SK-N-SH treated with all-trans-retinoic acid at 6 μM for 48 hours (cell line): ENCODE results near the gene PLCD3.

ENCODE experiments used
- ATAC-seq: fragments of 200-7000 bp; cut with Tn5 transposase; 3 replicates; pipeline ENCODE4 v1.9.1; 2020; ENCODE audit warnings: mild to moderate bottlenecking, moderate library complexity
- ARNTL ChIP-seq: fragments of 450-650 bp; formaldehyde crosslinking; IDR thresholded peaks from 2 replicates; pipeline ENCODE4 v1.5.0; 2020; ENCODE audit warnings: low read depth, mild to moderate bottlenecking, moderate library complexity, borderline replicate concordance
- CREB5 ChIP-seq: fragments of 250-450 bp; sonication (Bioruptor Pico); IDR thresholded peaks from 2 replicates; pipeline ENCODE4 v1.5.1; 2020; ENCODE audit warnings: low read depth, mild to moderate bottlenecking, moderate library complexity
- CSDC2 ChIP-seq: fragments of 250-450 bp; sonication (Bioruptor Pico); IDR thresholded peaks from 2 replicates; pipeline ENCODE4 v1.5.0; 2020; ENCODE audit warnings: mild to moderate bottlenecking, moderate library complexity
- ESRRG ChIP-seq: fragments of 250-450 bp; sonication (Bioruptor Pico); IDR thresholded peaks from 2 replicates; pipeline ENCODE4 v1.6.1; 2021; ENCODE audit warnings: mild to moderate bottlenecking
- GLIS3 ChIP-seq: fragments of 250-450 bp; sonication (Bioruptor Pico); IDR thresholded peaks from 2 replicates; pipeline ENCODE4 v1.5.0; 2020; ENCODE audit warnings: mild to moderate bottlenecking, moderate library complexity
- ISL1 ChIP-seq: fragments of 250-450 bp; sonication (Bioruptor Pico); IDR thresholded peaks from 2 replicates; pipeline ENCODE4 v2.1.2; 2022; ENCODE audit warnings: mild to moderate bottlenecking, moderate library complexity
- OSR1 ChIP-seq: fragments of 250-450 bp; sonication (Bioruptor Pico); IDR thresholded peaks from 2 replicates; pipeline ENCODE4 v1.8.0; 2022; ENCODE audit warnings: moderate library complexity, mild to moderate bottlenecking, inconsistent platforms
- POU6F1 ChIP-seq: fragments of 250-450 bp; sonication (Bioruptor Pico); IDR thresholded peaks from 2 replicates; pipeline ENCODE4 v1.8.0; 2021; ENCODE audit warnings: low read depth, mild to moderate bottlenecking, moderate library complexity, borderline replicate concordance
- PPARA ChIP-seq: fragments of 250-450 bp; sonication (Bioruptor Pico); IDR thresholded peaks from 2 replicates; pipeline ENCODE4 v1.5.0; 2020; ENCODE audit warnings: mild to moderate bottlenecking, borderline replicate concordance
- RARB ChIP-seq: fragments of 250-450 bp; sonication (Bioruptor Pico); IDR thresholded peaks from 2 replicates; pipeline ENCODE4 v1.8.0; 2021; ENCODE audit warnings: mild to moderate bottlenecking, moderate library complexity
- TCF4 ChIP-seq: fragments of 250-450 bp; sonication (Bioruptor Pico); IDR thresholded peaks from 2 replicates; pipeline ENCODE4 v1.8.0; 2021; ENCODE audit warnings: mild to moderate bottlenecking, moderate library complexity, borderline replicate concordance
- TOX ChIP-seq: fragments of 250-450 bp; sonication (Bioruptor Pico); IDR thresholded peaks from 2 replicates; pipeline ENCODE4 v1.8.0; 2021; ENCODE audit warnings: mild to moderate bottlenecking, moderate library complexity, borderline replicate concordance
- ZC3H10 ChIP-seq: fragments of 250-450 bp; sonication (Bioruptor Pico); IDR thresholded peaks from 2 replicates; pipeline ENCODE4 v1.5.1; 2021; ENCODE audit warnings: mild to moderate bottlenecking, moderate library complexity
- ZFP3 ChIP-seq: fragments of 250-450 bp; sonication (Bioruptor Pico); IDR thresholded peaks from 2 replicates; pipeline ENCODE4 v1.5.0; 2020; ENCODE audit warnings: mild to moderate bottlenecking, moderate library complexity
- ZFP30 ChIP-seq: fragments of 450-650 bp; formaldehyde crosslinking; IDR thresholded peaks from 2 replicates; pipeline ENCODE4 v1.5.0; 2022; ENCODE audit warnings: mild to moderate bottlenecking, moderate library complexity
- ZNF565 ChIP-seq: fragments of 450-650 bp; formaldehyde crosslinking; conservative IDR thresholded peaks from 2 replicates; pipeline ENCODE4 v1.5.0; 2020; ENCODE audit warnings: low read depth, mild to moderate bottlenecking, moderate library complexity
- ZNF70 ChIP-seq: fragments of 450-650 bp; formaldehyde crosslinking; IDR thresholded peaks from 2 replicates; pipeline ENCODE4 v1.5.0; 2020; ENCODE audit warnings: mild to moderate bottlenecking, moderate library complexity
- ZNF8 ChIP-seq: fragments of 450-650 bp; formaldehyde crosslinking; IDR thresholded peaks from 2 replicates; pipeline ENCODE4 v1.5.0; 2020; ENCODE audit warnings: mild to moderate bottlenecking, moderate library complexity
- TF ChIP-seq, protein P1 (sequence below): fragments of 250-450 bp; sonication (Bioruptor Pico); IDR thresholded peaks from 2 replicates; pipeline ENCODE4 v1.5.0; 2020; ENCODE audit warnings: mild to moderate bottlenecking, moderate library complexity
- TF ChIP-seq, protein P2 (sequence below): fragments of 250-450 bp; sonication (Bioruptor Pico); IDR thresholded peaks from 2 replicates; pipeline ENCODE4 v1.5.1; 2021; ENCODE audit warnings: mild to moderate bottlenecking, moderate library complexity
- TF ChIP-seq, protein P3 (sequence below): fragments of 250-450 bp; sonication (Bioruptor Pico); IDR thresholded peaks from 2 replicates; pipeline ENCODE4 v1.8.0; 2020; ENCODE audit warnings: mild to moderate bottlenecking, moderate library complexity, borderline replicate concordance

PLCD3 gene

DNA sequence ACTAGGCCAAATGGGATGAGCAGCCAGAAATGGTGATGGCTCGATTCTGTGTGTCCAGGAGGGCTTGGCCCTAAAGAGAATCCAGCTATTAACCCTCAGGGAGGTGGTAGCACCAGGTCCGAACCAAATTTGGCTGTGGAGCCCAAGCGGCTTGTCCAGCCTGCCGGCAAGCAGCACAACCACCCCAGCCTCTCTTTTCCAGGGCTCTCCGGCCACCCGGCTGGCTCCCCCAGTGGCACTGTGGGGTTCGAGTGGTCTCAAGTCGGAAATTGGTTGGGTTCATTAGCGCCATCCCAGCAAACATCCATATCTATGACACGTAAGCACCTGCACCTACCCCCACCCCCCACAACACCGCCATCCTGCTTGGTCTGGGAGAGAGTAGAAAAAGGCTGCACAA lies 35.4 kb downstream of the PLCD3 start:
- TF ChIP-seq OSR1 = no peak
- TF ChIP-seq ISL1 (CRISPR knock-in tag) = no peak
- no peak for TF ChIP-seq GLIS3
- TF ChIP-seq CREB5 (CRISPR knock-in tag) = no peak
- TF ChIP-seq, protein P1, sequence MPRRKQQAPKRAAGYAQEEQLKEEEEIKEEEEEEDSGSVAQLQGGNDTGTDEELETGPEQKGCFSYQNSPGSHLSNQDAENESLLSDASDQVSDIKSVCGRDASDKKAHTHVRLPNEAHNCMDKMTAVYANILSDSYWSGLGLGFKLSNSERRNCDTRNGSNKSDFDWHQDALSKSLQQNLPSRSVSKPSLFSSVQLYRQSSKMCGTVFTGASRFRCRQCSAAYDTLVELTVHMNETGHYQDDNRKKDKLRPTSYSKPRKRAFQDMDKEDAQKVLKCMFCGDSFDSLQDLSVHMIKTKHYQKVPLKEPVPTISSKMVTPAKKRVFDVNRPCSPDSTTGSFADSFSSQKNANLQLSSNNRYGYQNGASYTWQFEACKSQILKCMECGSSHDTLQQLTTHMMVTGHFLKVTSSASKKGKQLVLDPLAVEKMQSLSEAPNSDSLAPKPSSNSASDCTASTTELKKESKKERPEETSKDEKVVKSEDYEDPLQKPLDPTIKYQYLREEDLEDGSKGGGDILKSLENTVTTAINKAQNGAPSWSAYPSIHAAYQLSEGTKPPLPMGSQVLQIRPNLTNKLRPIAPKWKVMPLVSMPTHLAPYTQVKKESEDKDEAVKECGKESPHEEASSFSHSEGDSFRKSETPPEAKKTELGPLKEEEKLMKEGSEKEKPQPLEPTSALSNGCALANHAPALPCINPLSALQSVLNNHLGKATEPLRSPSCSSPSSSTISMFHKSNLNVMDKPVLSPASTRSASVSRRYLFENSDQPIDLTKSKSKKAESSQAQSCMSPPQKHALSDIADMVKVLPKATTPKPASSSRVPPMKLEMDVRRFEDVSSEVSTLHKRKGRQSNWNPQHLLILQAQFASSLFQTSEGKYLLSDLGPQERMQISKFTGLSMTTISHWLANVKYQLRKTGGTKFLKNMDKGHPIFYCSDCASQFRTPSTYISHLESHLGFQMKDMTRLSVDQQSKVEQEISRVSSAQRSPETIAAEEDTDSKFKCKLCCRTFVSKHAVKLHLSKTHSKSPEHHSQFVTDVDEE = no peak
- TF ChIP-seq RARB (CRISPR knock-in tag) = no peak
- no peak for TF ChIP-seq ARNTL (CRISPR knock-in tag)
- no peak for TF ChIP-seq ZNF565
- TF ChIP-seq PPARA = no peak
- no peak for TF ChIP-seq TOX (CRISPR knock-in tag)
- TF ChIP-seq, protein P2, sequence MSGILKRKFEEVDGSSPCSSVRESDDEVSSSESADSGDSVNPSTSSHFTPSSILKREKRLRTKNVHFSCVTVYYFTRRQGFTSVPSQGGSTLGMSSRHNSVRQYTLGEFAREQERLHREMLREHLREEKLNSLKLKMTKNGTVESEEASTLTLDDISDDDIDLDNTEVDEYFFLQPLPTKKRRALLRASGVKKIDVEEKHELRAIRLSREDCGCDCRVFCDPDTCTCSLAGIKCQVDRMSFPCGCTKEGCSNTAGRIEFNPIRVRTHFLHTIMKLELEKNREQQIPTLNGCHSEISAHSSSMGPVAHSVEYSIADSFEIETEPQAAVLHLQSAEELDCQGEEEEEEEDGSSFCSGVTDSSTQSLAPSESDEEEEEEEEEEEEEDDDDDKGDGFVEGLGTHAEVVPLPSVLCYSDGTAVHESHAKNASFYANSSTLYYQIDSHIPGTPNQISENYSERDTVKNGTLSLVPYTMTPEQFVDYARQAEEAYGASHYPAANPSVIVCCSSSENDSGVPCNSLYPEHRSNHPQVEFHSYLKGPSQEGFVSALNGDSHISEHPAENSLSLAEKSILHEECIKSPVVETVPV (CRISPR knock-in tag) = no peak
- no peak for ATAC-seq

- TF ChIP-seq, protein P3, sequence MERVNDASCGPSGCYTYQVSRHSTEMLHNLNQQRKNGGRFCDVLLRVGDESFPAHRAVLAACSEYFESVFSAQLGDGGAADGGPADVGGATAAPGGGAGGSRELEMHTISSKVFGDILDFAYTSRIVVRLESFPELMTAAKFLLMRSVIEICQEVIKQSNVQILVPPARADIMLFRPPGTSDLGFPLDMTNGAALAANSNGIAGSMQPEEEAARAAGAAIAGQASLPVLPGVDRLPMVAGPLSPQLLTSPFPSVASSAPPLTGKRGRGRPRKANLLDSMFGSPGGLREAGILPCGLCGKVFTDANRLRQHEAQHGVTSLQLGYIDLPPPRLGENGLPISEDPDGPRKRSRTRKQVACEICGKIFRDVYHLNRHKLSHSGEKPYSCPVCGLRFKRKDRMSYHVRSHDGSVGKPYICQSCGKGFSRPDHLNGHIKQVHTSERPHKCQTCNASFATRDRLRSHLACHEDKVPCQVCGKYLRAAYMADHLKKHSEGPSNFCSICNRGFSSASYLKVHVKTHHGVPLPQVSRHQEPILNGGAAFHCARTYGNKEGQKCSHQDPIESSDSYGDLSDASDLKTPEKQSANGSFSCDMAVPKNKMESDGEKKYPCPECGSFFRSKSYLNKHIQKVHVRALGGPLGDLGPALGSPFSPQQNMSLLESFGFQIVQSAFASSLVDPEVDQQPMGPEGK (CRISPR knock-in tag) = no peak
- no peak for TF ChIP-seq ARNTL (CRISPR knock-in tag)
- TF ChIP-seq GLIS3 = no peak
- TF ChIP-seq ZFP3 = no peak
- TF ChIP-seq ZNF8 (CRISPR knock-in tag) = no peak
- TF ChIP-seq TOX (CRISPR knock-in tag) = no peak
- no peak for TF ChIP-seq ISL1 (CRISPR knock-in tag)
- TF ChIP-seq CREB5 (CRISPR knock-in tag) = no peak
- TF ChIP-seq ZNF70 (CRISPR knock-in tag) = no peak
- no peak for TF ChIP-seq ZFP30 (CRISPR knock-in tag)
- TF ChIP-seq CSDC2 (CRISPR knock-in tag) = no peak
- TF ChIP-seq TCF4 (CRISPR knock-in tag) = no peak
- no peak for TF ChIP-seq ZC3H10 (CRISPR knock-in tag)
- no peak for TF ChIP-seq ZNF565
- no peak for ATAC-seq
Measured at GRCh38 chr17:45096141-45096540, 36.2 kb downstream of the PLCD3 start.

DNA sequence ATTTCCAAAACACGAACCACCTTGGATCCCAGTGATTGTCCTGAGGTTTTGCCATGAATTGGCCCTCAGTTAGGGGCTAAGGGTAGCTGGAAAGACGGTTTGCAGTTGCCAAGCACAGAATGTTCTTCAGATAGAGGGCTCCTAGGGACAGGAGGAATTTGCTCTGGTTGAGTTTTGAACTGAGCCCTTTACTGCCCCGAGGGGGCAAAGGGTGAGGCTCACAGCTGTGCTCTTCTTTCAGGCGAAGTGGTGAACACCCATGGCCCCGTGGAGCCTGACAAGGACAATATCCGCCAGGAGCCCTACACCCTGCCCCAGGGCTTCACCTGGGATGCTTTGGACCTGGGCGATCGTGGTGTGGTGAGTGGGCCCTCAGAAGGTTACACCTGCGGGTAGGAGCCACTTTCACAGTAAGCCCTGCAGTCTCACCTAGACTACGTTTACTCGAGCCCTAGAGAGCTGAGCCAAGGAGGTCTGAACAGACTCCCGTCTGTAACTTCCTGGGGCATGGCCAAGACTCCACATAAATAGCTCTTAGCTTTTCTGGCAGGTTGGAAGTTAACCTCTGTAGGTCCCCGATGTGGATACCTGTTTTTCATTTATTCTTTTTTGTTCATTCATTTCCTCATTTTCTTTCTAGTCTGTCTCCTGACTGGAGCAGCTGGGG lies 38.7 kb downstream of the PLCD3 start:
- ATAC-seq = peak; percentile 19
- no peak for TF ChIP-seq ZNF8 (CRISPR knock-in tag)
- no peak for TF ChIP-seq POU6F1 (CRISPR knock-in tag)
- TF ChIP-seq, protein P2 (CRISPR knock-in tag) = no peak
- TF ChIP-seq ZNF70 (CRISPR knock-in tag) = no peak
- TF ChIP-seq ZFP30 (CRISPR knock-in tag) = no peak
- no peak for TF ChIP-seq CREB5 (CRISPR knock-in tag)
- no peak for TF ChIP-seq ESRRG (CRISPR knock-in tag)
- no peak for TF ChIP-seq ISL1 (CRISPR knock-in tag)
- no peak for TF ChIP-seq ARNTL (CRISPR knock-in tag)
- no peak for TF ChIP-seq ZFP3
- no peak for TF ChIP-seq ZNF565
- TF ChIP-seq, protein P3 (CRISPR knock-in tag) = no peak
